Astrocyte of the spinal cord (primary cell): ENCODE data around the gene LRRC14B.

Source experiments
- DNase-seq: peaks from one replicate; pipeline ENCODE4 v3.0.0; 2011; ENCODE audit warnings: low read depth, low spot score
- H3K4me3 ChIP-seq: 2 replicates; pipeline ENCODE4 v1.5.1; 2011; ENCODE audit warnings: low read depth, mild to moderate bottlenecking, low read length, moderate library complexity
- in situ Hi-C: cut with HindIII; loops from 2 replicates; pipeline ENCODE4 v1.10.0; 2017; ENCODE audit warnings: low sequenced_read_pairs
- TF ChIP-seq, protein P1 (sequence below): IDR thresholded peaks from 2 replicates; pipeline ENCODE4 v1.5.1; 2012; ENCODE audit warnings: low read depth, mild to moderate bottlenecking, low read length, inconsistent platforms

LRRC14B gene

GRCh38 chr5:199950-200645 is 8.8 kb downstream of the LRRC14B start:
- TF ChIP-seq, protein P1, sequence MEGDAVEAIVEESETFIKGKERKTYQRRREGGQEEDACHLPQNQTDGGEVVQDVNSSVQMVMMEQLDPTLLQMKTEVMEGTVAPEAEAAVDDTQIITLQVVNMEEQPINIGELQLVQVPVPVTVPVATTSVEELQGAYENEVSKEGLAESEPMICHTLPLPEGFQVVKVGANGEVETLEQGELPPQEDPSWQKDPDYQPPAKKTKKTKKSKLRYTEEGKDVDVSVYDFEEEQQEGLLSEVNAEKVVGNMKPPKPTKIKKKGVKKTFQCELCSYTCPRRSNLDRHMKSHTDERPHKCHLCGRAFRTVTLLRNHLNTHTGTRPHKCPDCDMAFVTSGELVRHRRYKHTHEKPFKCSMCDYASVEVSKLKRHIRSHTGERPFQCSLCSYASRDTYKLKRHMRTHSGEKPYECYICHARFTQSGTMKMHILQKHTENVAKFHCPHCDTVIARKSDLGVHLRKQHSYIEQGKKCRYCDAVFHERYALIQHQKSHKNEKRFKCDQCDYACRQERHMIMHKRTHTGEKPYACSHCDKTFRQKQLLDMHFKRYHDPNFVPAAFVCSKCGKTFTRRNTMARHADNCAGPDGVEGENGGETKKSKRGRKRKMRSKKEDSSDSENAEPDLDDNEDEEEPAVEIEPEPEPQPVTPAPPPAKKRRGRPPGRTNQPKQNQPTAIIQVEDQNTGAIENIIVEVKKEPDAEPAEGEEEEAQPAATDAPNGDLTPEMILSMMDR = no peak
- in situ Hi-C loops = no loop called here
- no peak for DNase-seq
- no peak overlapping the region for H3K4me3 ChIP-seq

DNA sequence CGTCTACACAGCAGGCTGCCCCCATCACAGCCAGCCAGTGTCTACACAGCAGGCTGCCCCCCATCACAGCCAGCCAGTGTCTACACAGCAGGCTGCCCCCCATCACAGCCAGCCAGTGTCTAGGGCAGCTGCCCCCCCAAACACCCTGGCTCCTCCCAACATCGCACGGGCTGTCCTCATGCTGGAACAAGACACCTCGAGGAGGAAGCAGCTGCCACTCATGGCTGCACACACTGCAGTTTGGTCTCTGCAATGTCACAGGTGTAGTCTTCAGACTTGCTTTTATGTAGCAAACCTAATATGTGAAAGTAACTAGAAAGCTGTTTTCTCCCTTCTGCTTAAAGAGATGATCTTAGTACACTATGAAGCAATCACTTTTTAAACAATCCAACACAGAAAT is 9.7 kb downstream of the LRRC14B start:
- H3K4me3 ChIP-seq = no peak overlapping the region
- TF ChIP-seq, protein P1 = no peak
- DNase-seq = no peak
- in situ Hi-C loops = no loop called here

DNA sequence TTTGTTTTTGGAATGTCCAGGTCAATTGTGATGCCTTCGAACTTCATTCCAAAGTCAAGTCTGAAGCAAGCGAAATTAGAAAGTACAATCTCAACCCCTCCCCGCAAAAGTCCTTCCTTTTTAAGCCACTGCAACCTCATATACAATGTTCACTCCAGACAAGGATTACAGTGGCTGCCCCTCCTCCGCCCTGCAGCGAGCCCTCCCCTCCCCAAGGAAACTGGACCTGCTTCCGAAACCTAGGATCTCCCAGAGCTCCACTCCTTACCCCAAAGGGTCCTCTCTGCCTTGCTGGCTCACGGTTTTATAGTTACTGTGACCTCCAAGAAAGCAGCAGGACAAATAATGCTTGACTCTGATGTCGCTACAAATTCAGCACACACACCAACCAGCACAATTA is 10.4 kb downstream of the LRRC14B start:
- TF ChIP-seq, protein P1 = no peak
- in situ Hi-C loops = no loop called here
- H3K4me3 ChIP-seq = no peak overlapping the region
- DNase-seq = no peak

- in situ Hi-C loops = no loop called here
- TF ChIP-seq, protein P1 = no peak
- no peak overlapping the region for H3K4me3 ChIP-seq
- no peak for DNase-seq
Measured at GRCh38 chr5:203246-203930, 12.1 kb downstream of the LRRC14B start.

DNA sequence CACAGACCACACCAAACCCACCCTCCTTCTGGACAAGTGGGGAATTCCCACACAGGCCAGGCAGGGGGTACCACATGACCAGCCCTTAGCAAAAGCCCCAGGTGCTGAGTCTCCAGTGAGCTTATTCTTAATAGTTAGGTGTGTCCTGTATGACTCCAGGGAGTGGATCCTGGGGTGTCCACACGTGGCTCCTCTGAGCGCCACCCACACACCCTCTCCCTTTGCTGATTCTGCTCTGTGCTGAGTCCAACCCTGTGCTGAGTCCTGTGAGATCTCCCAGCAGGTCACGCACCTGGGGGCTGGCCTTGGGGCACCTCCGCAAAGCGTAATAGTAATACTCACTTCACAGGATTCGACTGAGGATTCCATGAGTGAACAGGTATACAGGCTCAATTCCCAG is 12.7 kb downstream of the LRRC14B start:
- in situ Hi-C loops = no loop called here

GRCh38 chr5:204462-204861 is 13.2 kb downstream of the LRRC14B start:
- in situ Hi-C loops = no loop called here
- no peak for DNase-seq
- no peak overlapping the region for H3K4me3 ChIP-seq
- TF ChIP-seq, protein P1 = no peak

More for the DNA sequence above, 12.7 kb downstream of the LRRC14B start:
- TF ChIP-seq, protein P1 = no peak
- H3K4me3 ChIP-seq = no peak overlapping the region
- DNase-seq = no peak
